Liver (tissue), 3 donors: ENCODE results near the gene CDC42BPA.

Experiments used
- CTCF ChIP-seq: fragments of 150-350 bp; IDR thresholded peaks from 2 replicates; pipeline ENCODE4 v1.5.1; 2017; ENCODE audit warnings: improper control_type of control experiment, low read depth, low read length; ENCODE audit not compliant: missing input control
- RAD21 ChIP-seq, 2 donors: IDR thresholded peaks; 2 replicates each; pipeline ENCODE4 v1.6.1; 2016; ENCODE audit warnings: antibody characterized with exemption in 2 of 2, mild to moderate bottlenecking in 2 of 2
- RXRA ChIP-seq, 2 donors: IDR thresholded peaks; 2 replicates each; pipeline ENCODE4 v1.6.1; 2017 to 2018; ENCODE audit warnings: antibody characterized with exemption in 2 of 2, mild to moderate bottlenecking in 1 of 2
- SP1 ChIP-seq: IDR thresholded peaks from 2 replicates; pipeline ENCODE4 v1.6.1; 2018; ENCODE audit warnings: antibody characterized with exemption, mild to moderate bottlenecking
- YY1 ChIP-seq: IDR thresholded peaks from 2 replicates; pipeline ENCODE4 v1.6.1; 2016; ENCODE audit warnings: antibody characterized with exemption, mild to moderate bottlenecking
- ZBTB33 ChIP-seq: IDR thresholded peaks from 2 replicates; pipeline ENCODE4 v1.6.1; 2016; ENCODE audit warnings: antibody characterized with exemption
- TF ChIP-seq, protein P1 (sequence below): IDR thresholded peaks from 2 replicates; pipeline ENCODE4 v1.6.1; 2016; ENCODE audit warnings: antibody characterized with exemption
- donor health status: healthy.
- donor health status: healthy.

GRCh38 chr1:226960256-226960655 lies 358.0 kb downstream of the CDC42BPA start:
- TF ChIP-seq, protein P1, sequence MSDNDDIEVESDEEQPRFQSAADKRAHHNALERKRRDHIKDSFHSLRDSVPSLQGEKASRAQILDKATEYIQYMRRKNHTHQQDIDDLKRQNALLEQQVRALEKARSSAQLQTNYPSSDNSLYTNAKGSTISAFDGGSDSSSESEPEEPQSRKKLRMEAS, result no peak
- TF ChIP-seq CTCF (no peak), ZBTB33 (no peak), RXRA (IDR thresholded peaks at IDR 0.05) (no peak), RAD21 (IDR thresholded peaks at IDR 0.05) (no peak), SP1 (no peak), YY1 (no peak)
